Effector memory CD4-positive, alpha-beta T cell (primary cell): ENCODE data around the gene CXXC5.

Experiments used
- DNase-seq, 3 donors: peaks; one replicate each; pipeline ENCODE4 v3.0.0-alpha.2; 2020
- H3K27ac ChIP-seq: 2 replicates; pipeline ENCODE4 v1.7.0; 2013; ENCODE audit warnings: mild to moderate bottlenecking, low read length, moderate library complexity; ENCODE audit not compliant: insufficient read depth, poor library complexity, severe bottlenecking
- H3K27me3 ChIP-seq: replicated peaks from 2 replicates; pipeline ENCODE4 v1.7.0; 2013; ENCODE audit warnings: mild to moderate bottlenecking, low read length; ENCODE audit not compliant: insufficient read depth, control insufficient read depth, poor library complexity, severe bottlenecking
- H3K36me3 ChIP-seq: 2 replicates; pipeline ENCODE4 v1.7.0; 2013; ENCODE audit warnings: mild to moderate bottlenecking, low read length, moderate library complexity; ENCODE audit not compliant: control insufficient read depth, insufficient read depth
- H3K4me1 ChIP-seq: 2 replicates; pipeline ENCODE4 v1.7.0; 2013; ENCODE audit warnings: low read length, mild to moderate bottlenecking; ENCODE audit not compliant: control insufficient read depth, insufficient read depth, poor library complexity, severe bottlenecking
- H3K4me3 ChIP-seq: 2 replicates; pipeline ENCODE4 v1.7.0; 2013; ENCODE audit warnings: low read length, low read depth, mild to moderate bottlenecking; ENCODE audit not compliant: insufficient read depth, poor library complexity, severe bottlenecking
- H3K9me3 ChIP-seq: 2 replicates; pipeline ENCODE4 v1.7.0; 2013; ENCODE audit warnings: mild to moderate bottlenecking, low read length, moderate library complexity; ENCODE audit not compliant: control insufficient read depth

CXXC5 gene

GRCh38 chr5:139705191-139705590 is 57.0 kb downstream of the CXXC5 start:
- H3K4me1 ChIP-seq: peaks cover 9% of the 10 kb centered on the region
- H3K36me3 ChIP-seq: no peaks in the 10 kb centered on the region
- H3K9me3 ChIP-seq: no peaks in the 10 kb centered on the region
- no peak for DNase-seq
- H3K4me3 ChIP-seq: no peak overlapping the region
- no peaks in the 10 kb centered on the region for H3K27me3 ChIP-seq
- H3K27ac ChIP-seq: no peak overlapping the region

GRCh38 chr5:139705655-139706587 is 57.8 kb downstream of the CXXC5 start:
- no peak overlapping the region for H3K4me3 ChIP-seq
- no peak for DNase-seq
- H3K9me3 ChIP-seq: no peaks in the 10 kb centered on the region
- H3K4me1 ChIP-seq: peaks cover 15% of the 10 kb centered on the region
- H3K27ac ChIP-seq: no peak overlapping the region
- H3K27me3 ChIP-seq: no peaks in the 10 kb centered on the region
- no peaks in the 10 kb centered on the region for H3K36me3 ChIP-seq

- no peaks in the 10 kb centered on the region for H3K36me3 ChIP-seq
- DNase-seq: no peak
- peaks cover 23% of the 10 kb centered on the region for H3K4me1 ChIP-seq
- no peak overlapping the region for H3K4me3 ChIP-seq
- peaks cover 9% of the 10 kb centered on the region for H3K27me3 ChIP-seq
- H3K9me3 ChIP-seq: no peaks in the 10 kb centered on the region
- H3K27ac ChIP-seq: no peak overlapping the region
Measured at GRCh38 chr5:139707445-139708003, 59.4 kb downstream of the CXXC5 start.

- Histone ChIP-seq H3K36me3 (no peaks in the 10 kb centered on the region), H3K27ac (no peak overlapping the region), H3K4me3 (no peak overlapping the region), H3K9me3 (no peaks in the 10 kb centered on the region), H3K4me1 (peaks cover 23% of the 10 kb centered on the region), H3K27me3 (peaks cover 9% of the 10 kb centered on the region)
- DNase-seq: no peak
Measured at GRCh38 chr5:139708434-139708861, 60.3 kb downstream of the CXXC5 start.

- Histone ChIP-seq H3K27me3 (peaks cover 9% of the 10 kb centered on the region), H3K36me3 (no peaks in the 10 kb centered on the region), H3K27ac (peak overlapping the region; percentile 11), H3K4me1 (peaks cover 23% of the 10 kb centered on the region), H3K9me3 (no peaks in the 10 kb centered on the region), H3K4me3 (no peak overlapping the region)
- no peak for DNase-seq
Measured at GRCh38 chr5:139708877-139709581, 60.9 kb downstream of the CXXC5 start.

- H3K36me3 ChIP-seq: no peaks in the 10 kb centered on the region
- peaks cover 9% of the 10 kb centered on the region for H3K27me3 ChIP-seq
- H3K4me1 ChIP-seq: peaks cover 23% of the 10 kb centered on the region
- no peak for DNase-seq
- no peak overlapping the region for H3K4me3 ChIP-seq
- no peaks in the 10 kb centered on the region for H3K9me3 ChIP-seq
- peak overlapping the region; percentile 11 for H3K27ac ChIP-seq
Measured at GRCh38 chr5:139709582-139710318, 61.6 kb downstream of the CXXC5 start.

- peak overlapping the region; percentile 59 for H3K4me3 ChIP-seq
- H3K4me1 ChIP-seq: peaks cover 23% of the 10 kb centered on the region
- H3K27me3 ChIP-seq: peaks cover 9% of the 10 kb centered on the region
- no peaks in the 10 kb centered on the region for H3K36me3 ChIP-seq
- no peaks in the 10 kb centered on the region for H3K9me3 ChIP-seq
- DNase-seq: peak; percentile 59 to 70 (median 59)
- no peak overlapping the region for H3K27ac ChIP-seq
Measured at GRCh38 chr5:139710319-139711066, 62.3 kb downstream of the CXXC5 start.

GRCh38 chr5:139711067-139711905 is 63.1 kb downstream of the CXXC5 start:
- no peaks in the 10 kb centered on the region for H3K36me3 ChIP-seq
- H3K27me3 ChIP-seq: peaks cover 9% of the 10 kb centered on the region
- peak overlapping the region; percentile 59 for H3K4me3 ChIP-seq
- H3K27ac ChIP-seq: no peak overlapping the region
- no peaks in the 10 kb centered on the region for H3K9me3 ChIP-seq
- DNase-seq: peak; percentile 35 to 51 (median 44)
- H3K4me1 ChIP-seq: peaks cover 23% of the 10 kb centered on the region
